ENCODE data around the gene TSHR.
"Not testable (repeated sequence)": the region's sequence is repeated elsewhere in the genome, so short reads cannot be mapped to it uniquely, and the experiment has no call there.

The TSHR gene

GRCh38 chr14:80953211-80953610, 2.2 kb upstream of the TSHR start:
- DNase-seq, result not testable (repeated sequence)

GRCh38 chr14:80954687-80955299, 628 bp upstream of the TSHR start:
- peak; percentile 74 to 80 for DNase-seq

GRCh38 chr14:80956102-80956501, 681 bp downstream of the TSHR start:
- no peak for DNase-seq

- DNase-seq, result no peak
Observed at GRCh38 chr14:80956922-80957321, 1.5 kb downstream of the TSHR start.

DNA sequence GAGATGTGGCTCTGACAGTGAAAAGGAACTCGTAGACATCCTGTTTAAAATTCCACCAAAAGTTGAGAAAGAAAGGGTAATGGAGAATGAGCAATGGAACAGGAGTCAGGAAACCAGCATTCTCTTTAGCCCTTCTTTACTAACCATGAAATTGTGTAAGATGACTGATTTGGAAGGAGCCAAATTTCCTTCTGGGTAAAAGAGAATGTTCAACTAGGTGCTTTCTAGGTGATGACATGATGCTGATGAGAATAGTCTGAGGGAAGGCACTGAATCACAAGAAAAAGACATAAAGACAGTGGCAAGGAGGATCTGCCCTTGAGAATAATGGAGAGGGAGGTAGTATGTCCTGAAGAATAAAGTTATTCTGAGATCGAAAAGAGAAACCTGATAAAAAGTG, 2.2 kb downstream of the TSHR start:
- DNase-seq, result no peak

DNA sequence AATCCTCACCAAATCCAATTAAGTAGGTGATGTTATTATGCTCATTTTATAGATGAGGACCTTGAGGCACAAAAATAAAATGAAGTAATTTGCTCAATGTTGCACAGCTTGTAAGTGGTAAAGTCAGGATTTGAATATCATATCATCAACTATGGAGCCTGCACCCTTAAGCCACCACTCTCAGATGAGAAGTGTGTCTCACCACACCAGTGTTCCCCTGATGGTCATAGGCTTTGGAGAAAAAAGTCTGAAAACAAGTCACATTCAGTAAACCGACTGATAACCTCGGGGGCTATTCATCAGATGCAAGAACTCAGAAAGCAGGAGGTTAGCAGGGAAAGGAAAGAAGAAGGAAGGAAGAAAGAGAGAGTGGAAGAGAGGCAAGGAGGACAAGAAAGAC, 2.8 kb downstream of the TSHR start:
- DNase-seq, result no peak

DNA sequence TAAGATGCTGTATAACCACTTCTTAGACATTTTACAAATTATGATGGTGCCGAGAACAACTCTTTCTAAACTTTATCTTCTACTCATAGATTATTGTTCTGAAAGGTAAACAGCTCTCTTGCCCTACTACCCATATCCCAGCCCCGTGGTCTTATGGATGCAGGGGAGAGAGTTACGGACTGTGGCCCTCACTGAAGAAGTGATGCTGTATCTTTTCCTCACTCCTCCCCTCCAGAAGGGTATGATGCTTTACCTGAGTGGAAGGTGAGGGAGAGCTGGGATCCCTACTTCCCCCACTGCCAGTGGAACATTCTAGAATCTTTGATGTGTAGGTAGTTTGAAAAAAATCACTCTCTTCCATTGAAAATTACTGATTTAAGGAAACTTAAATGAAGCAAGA, 3.5 kb downstream of the TSHR start:
- DNase-seq, result no peak

- peak in 1 of 2 experiments; percentile 56 for DNase-seq
Observed at GRCh38 chr14:80959496-80959895, 4.1 kb downstream of the TSHR start.

DNA sequence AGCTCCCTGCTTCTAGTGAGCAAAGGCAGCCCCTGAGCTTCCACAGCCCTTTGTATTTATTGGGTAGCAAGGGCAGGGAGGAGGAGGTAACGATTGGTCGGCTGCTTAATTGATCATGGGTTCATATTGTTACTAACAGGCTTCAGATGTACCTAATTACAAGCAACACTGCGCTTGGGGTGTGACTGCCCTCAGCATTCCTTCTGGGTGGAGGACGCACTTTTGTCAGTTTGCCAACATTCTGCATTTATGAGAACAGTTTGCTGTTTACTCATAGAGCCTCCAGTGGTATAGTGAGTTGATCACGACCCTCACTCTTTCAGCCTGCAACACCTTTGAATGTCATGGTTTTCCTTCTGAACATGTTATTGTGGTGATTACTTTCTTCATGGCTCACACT, 9.6 kb downstream of the TSHR start:
- DNase-seq, result no peak

GRCh38 chr14:80973931-80974641, 18.7 kb downstream of the TSHR start:
- DNase-seq, result peak; percentile 70 to 87

GRCh38 chr14:80974679-80975078, 19.3 kb downstream of the TSHR start:
- DNase-seq, result no peak

DNA sequence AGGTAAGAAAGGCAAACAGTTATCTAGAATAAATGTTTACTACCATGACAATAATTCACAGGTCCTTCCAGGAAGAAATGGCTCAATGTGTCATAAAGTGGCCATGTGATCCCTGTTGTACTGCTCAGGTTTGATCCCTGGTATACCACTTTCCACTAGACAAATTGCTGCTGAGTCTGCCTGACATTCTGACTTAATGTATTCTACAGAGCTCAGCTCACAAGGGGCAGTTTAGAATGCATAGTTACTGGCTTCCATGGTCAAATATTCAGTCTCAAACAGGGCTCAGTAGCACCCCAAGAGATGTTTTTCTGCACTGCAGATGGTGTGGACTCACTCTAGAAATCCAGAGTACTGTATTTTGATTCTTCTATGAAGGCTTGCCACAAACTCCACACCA, 21.8 kb downstream of the TSHR start:
- no peak for DNase-seq

- DNase-seq, result no peak
Observed at GRCh38 chr14:80978403-80978802, 23.0 kb downstream of the TSHR start.

DNA sequence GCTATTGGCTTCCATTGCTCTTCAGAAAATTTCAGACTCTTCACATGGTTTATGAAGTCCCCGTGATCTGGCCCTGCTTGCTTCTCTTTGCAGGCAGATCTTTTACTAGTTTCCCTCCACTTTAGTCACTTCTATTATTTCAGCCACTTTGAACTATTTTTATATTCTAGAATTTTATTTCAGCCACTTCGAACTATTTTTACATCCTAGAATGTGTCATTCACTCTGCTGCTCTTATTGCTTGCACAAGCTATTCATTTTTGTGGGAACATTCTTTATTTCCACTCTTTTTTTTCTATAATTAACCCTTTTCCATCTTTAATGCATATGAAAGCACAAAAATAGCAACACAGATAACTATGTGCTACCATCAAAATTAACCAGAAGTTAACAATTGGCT, 24.5 kb downstream of the TSHR start:
- DNase-seq, result no peak

- no peak for DNase-seq
Observed at GRCh38 chr14:80981156-80981555, 25.7 kb downstream of the TSHR start.

DNA sequence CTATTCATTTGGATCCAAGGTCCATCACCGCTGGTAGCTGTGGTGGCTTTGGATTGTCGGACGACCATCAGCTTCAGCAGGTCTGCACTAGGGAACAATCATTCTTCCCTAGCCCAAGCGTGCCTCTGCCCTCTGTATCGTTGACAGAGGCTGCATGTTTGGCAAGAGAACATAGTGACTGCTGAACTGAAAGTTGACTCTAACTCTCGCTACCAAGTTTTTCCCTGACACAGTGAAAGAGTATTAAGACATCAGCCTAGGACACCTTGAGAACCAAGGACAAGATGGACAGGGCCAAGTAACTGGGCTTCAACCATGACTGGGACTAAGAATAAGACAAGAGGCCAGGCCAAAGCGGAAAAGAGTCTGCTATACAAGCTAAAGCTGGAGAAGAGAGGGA, 26.3 kb downstream of the TSHR start:
- no peak for DNase-seq

GRCh38 chr14:80982711-80983110, 27.3 kb downstream of the TSHR start:
- DNase-seq, result no peak

- DNase-seq, result peak; percentile 73 to 75
Observed at GRCh38 chr14:80987235-80988032, 32.0 kb downstream of the TSHR start.

- DNase-seq, result no peak
Observed at GRCh38 chr14:80988192-80988591, 32.8 kb downstream of the TSHR start.

GRCh38 chr14:80988735-80989429, 33.5 kb downstream of the TSHR start:
- no peak for DNase-seq

DNA sequence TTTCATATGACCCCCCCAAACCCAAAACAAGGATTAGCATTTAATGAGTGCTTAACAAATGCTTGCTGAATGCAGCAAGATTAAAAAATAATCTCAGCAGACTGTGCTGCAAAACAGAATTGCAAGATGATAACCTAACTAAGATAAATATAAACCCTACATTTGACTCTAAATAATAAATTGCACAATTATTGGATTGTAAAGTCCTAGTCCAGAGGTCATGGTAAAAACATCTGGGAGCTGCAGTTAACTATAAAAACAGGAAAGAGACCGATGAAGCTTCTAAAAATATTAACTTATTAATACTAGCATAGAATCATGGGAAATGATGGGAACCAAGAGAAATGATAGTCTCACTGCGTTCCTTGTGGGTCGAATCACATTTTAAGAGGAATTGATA, 37.2 kb downstream of the TSHR start:
- no peak for DNase-seq

DNA sequence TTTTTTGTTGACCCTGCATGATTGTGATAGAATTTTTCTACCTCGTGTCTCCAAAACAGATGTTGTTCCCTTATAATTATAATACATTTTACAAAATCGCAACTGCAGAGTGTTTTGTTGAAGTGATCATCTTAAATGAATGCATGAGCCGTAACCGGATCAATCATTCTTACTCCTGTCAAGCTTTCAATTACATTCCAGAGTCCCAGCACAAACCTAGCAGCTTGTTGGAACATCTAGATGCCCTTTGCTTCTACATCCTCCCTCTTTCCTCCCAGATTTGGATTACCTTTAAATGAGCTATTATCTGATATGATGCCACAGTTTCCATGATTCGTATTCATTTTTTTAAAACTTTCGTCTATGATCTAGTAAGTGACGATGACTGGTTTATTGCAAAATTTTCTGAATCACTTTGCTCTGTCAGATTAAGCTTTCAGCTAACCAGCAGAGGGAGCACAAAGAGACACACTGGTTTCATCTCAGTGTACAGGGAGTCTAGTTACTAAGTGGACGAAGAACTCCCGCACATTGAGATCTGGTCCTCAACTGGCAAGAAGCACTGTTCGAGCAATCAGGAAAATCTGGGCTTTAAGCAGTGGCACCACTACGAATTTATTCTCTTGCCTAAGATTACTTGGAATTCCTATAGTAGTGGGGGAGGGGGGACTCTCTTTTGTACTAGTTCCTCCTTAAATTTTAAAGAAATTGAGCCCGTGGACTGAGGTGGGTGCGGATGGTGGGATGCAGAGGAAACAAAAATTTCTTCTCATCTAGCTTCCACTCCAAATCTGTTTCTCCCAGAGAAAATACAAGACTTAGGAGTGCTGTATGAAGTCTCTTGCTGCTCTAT, 40.9 kb downstream of the TSHR start:
- peak; percentile 1 to 44 for DNase-seq
